Suprapubic skin (tissue), 4 donors: ENCODE measurements around the gene LCNL1. TPM values are rescaled to one million over a fixed set of nuclear protein-coding genes. Genes with fewer than 3 reads are reported as not detected.

Source experiments
- DNase-seq, 2 donors: peaks; one replicate each; pipeline ENCODE4 v3.0.0-alpha.2; 2019; ENCODE audit warnings: low spot score in 2 of 2
- H3K27ac ChIP-seq: fragments of 200-600 bp; sonication (generic); one replicate; pipeline ENCODE4 v1.5.1; 2019
- H3K27me3 ChIP-seq: fragments of 200-600 bp; sonication (generic); one replicate; pipeline ENCODE4 v1.5.1; 2019
- H3K36me3 ChIP-seq: fragments of 200-600 bp; sonication (generic); one replicate; pipeline ENCODE4 v1.5.1; 2019
- H3K4me1 ChIP-seq: fragments of 200-600 bp; sonication (generic); one replicate; pipeline ENCODE4 v1.5.1; 2019
- H3K4me3 ChIP-seq: fragments of 200-600 bp; sonication (generic); one replicate; pipeline ENCODE4 v1.5.1; 2019; ENCODE audit warnings: mild to moderate bottlenecking
- H3K9me3 ChIP-seq: fragments of 200-600 bp; sonication (generic); one replicate; pipeline ENCODE4 v1.5.1; 2019
- EP300 ChIP-seq: sonication (generic); formaldehyde crosslinking; IDR thresholded peaks from one replicate; pipeline ENCODE4 v1.6.1; 2017; ENCODE audit warnings: antibody characterized with exemption
- POLR2A ChIP-seq, 2 donors: fragments of 450-650 bp; IDR thresholded peaks; one replicate each; pipeline ENCODE4 v1.6.1; 2017; ENCODE audit warnings: antibody characterized with exemption in 2 of 2, mild to moderate bottlenecking in 2 of 2, moderate library complexity in 2 of 2
- POLR2AphosphoS5 ChIP-seq, 3 donors: sonication (generic); formaldehyde crosslinking; IDR thresholded peaks; one replicate each; pipeline ENCODE4 v1.6.1; 2017; ENCODE audit warnings: antibody characterized with exemption in 3 of 3
- WGBS: methylation state at CpG from one replicate; pipeline ENCODE4 v1.1.5; 2018; 5-methylcytosine and 5-hydroxymethylcytosine counted together
- total RNA-seq, 4 donors: library from RNA; depleted of rRNA; stranded (reverse); fragments of >200 nt; gene quantifications; one replicate each; pipeline ENCODE4 v1.1.0, GENCODE V29; 2016
- TF ChIP-seq, protein P1 (sequence below), 2 donors: fragments of 200-600 bp in 1 of 2; fragments of 450-650 bp in 1 of 2; sonication (generic) in 1 of 2; IDR thresholded peaks; one replicate each; pipeline ENCODE4 v1.5.1; 2016 to 2019; ENCODE audit warnings: antibody characterized with exemption in 2 of 2, mild to moderate bottlenecking in 1 of 2, moderate library complexity in 1 of 2

LCNL1 gene
- total RNA-seq, 4 donors from 2014 or later = 0.18 to 0.40 TPM; not detected in 2

- H3K27ac ChIP-seq = no peak overlapping the region
- no peaks in the 10 kb centered on the region for H3K9me3 ChIP-seq
- H3K36me3 ChIP-seq = peaks cover 45% of the 10 kb centered on the region
- H3K4me3 ChIP-seq = no peak overlapping the region
- TF ChIP-seq EP300 (no peak), POLR2AphosphoS5 (IDR thresholded peaks at IDR 0.05) (no peak), POLR2A (IDR thresholded peaks at IDR 0.05) (no peak)
- TF ChIP-seq, protein P1, sequence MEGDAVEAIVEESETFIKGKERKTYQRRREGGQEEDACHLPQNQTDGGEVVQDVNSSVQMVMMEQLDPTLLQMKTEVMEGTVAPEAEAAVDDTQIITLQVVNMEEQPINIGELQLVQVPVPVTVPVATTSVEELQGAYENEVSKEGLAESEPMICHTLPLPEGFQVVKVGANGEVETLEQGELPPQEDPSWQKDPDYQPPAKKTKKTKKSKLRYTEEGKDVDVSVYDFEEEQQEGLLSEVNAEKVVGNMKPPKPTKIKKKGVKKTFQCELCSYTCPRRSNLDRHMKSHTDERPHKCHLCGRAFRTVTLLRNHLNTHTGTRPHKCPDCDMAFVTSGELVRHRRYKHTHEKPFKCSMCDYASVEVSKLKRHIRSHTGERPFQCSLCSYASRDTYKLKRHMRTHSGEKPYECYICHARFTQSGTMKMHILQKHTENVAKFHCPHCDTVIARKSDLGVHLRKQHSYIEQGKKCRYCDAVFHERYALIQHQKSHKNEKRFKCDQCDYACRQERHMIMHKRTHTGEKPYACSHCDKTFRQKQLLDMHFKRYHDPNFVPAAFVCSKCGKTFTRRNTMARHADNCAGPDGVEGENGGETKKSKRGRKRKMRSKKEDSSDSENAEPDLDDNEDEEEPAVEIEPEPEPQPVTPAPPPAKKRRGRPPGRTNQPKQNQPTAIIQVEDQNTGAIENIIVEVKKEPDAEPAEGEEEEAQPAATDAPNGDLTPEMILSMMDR (IDR thresholded peaks at IDR 0.05) = no peak
- WGBS = 96% methylated on average over 14 of the region's 28 CpGs
- peaks cover 18% of the 10 kb centered on the region for H3K4me1 ChIP-seq
- H3K27me3 ChIP-seq = no peaks in the 10 kb centered on the region
- DNase-seq = no peak
These were observed 43.3 kb upstream of the LCNL1 start for GRCh38 chr9:136939431-136939995.

DNA sequence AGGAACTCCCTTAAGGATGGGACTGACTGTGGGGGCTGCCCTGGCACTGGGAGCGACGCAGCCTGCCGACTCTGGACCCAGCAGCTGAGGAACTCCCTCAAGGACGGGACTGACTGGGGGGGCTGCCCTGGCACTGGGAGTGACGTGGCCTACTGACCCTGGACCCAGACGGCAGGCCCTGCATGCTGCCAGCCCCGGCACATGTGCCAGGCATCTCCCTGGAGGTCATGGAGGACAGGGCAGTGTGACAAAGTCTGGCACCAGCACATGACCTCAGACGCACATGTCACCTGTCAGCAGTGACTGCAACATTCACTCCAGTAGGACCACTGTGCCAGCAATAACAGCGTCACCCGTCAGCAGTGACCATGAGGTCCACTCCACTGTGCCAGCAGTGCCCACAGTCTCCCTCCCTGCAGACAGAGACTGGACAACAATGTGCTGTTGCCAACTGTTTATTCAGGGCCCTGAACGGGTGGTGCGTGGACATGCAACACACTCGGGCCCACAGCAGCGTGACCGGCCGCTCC lies 42.7 kb upstream of the LCNL1 start:
- TF ChIP-seq, protein P1 (IDR thresholded peaks at IDR 0.05) = no peak
- TF ChIP-seq POLR2A (IDR thresholded peaks at IDR 0.05) = no peak
- no peak for TF ChIP-seq POLR2AphosphoS5 (IDR thresholded peaks at IDR 0.05)
- TF ChIP-seq EP300 = no peak
- no CpG with 5 or more reads among the region's 16 CpGs for WGBS
- no peak for DNase-seq
- Histone ChIP-seq H3K4me3 (no peak overlapping the region), H3K27me3 (no peaks in the 10 kb centered on the region), H3K4me1 (peaks cover 21% of the 10 kb centered on the region), H3K36me3 (peaks cover 45% of the 10 kb centered on the region), H3K27ac (no peak overlapping the region), H3K9me3 (no peaks in the 10 kb centered on the region)

GRCh38 chr9:136940526-136941230 lies 42.1 kb upstream of the LCNL1 start:
- no peak for DNase-seq
- H3K4me1 ChIP-seq = peaks cover 23% of the 10 kb centered on the region
- peaks cover 45% of the 10 kb centered on the region for H3K36me3 ChIP-seq
- no peak for TF ChIP-seq EP300
- TF ChIP-seq, protein P1 (IDR thresholded peaks at IDR 0.05) = no peak
- no peak for TF ChIP-seq POLR2A (IDR thresholded peaks at IDR 0.05)
- TF ChIP-seq POLR2AphosphoS5 (IDR thresholded peaks at IDR 0.05) = no peak
- H3K27me3 ChIP-seq = no peaks in the 10 kb centered on the region
- WGBS = 93% methylated on average over 11 of the region's 42 CpGs
- H3K27ac ChIP-seq = no peak overlapping the region
- no peaks in the 10 kb centered on the region for H3K9me3 ChIP-seq
- no peak overlapping the region for H3K4me3 ChIP-seq

- Histone ChIP-seq H3K36me3 (peaks cover 45% of the 10 kb centered on the region), H3K4me1 (peaks cover 23% of the 10 kb centered on the region), H3K27me3 (no peaks in the 10 kb centered on the region), H3K9me3 (no peaks in the 10 kb centered on the region), H3K4me3 (no peak overlapping the region), H3K27ac (no peak overlapping the region)
- 97% methylated on average over 12 of the region's 55 CpGs for WGBS
- DNase-seq = peak in 1 of 2 donors; percentile 62
- TF ChIP-seq POLR2A (IDR thresholded peaks at IDR 0.05) (no peak), EP300 (no peak), POLR2AphosphoS5 (IDR thresholded peaks at IDR 0.05) (no peak)
- TF ChIP-seq, protein P1 (IDR thresholded peaks at IDR 0.05) = no peak
These were observed 41.3 kb upstream of the LCNL1 start for GRCh38 chr9:136941231-136942111.
